Fibroblast of lung (primary cell): Measurements from ENCODE around the gene PFKP. TPM values are rescaled to one million over a fixed set of nuclear protein-coding genes. Genes with fewer than 3 reads are reported as not detected.
A peak's percentile ranks its signal among the peaks of the same experiment; 100 is the strongest.

Source experiments
- DNase-seq, 2 donors: peaks; one replicate each; pipeline versions ENCODE4 v3.0.0 to v3.0.0-alpha.2; 2010; ENCODE audit warnings: low read depth in 2 of 2
- H2AFZ ChIP-seq: 2 replicates; pipeline ENCODE4 v1.5.1; 2012; ENCODE audit warnings: low read length, control low read depth, inconsistent platforms
- H3K27ac ChIP-seq: 2 replicates; pipeline ENCODE4 v1.5.1; 2011; ENCODE audit warnings: low read length, control low read depth; ENCODE audit not compliant: insufficient read depth
- H3K27me3 ChIP-seq: 2 replicates; pipeline ENCODE4 v1.5.1; 2011; ENCODE audit warnings: mild to moderate bottlenecking, low read length; ENCODE audit not compliant: control insufficient read depth, insufficient read depth
- H3K36me3 ChIP-seq: 2 replicates; pipeline ENCODE4 v1.5.1; 2011; ENCODE audit warnings: low read length; ENCODE audit not compliant: control insufficient read depth, insufficient read depth
- H3K4me1 ChIP-seq: 2 replicates; pipeline ENCODE4 v1.5.1; 2011; ENCODE audit warnings: low read length; ENCODE audit not compliant: control insufficient read depth, insufficient read depth; ENCODE audit errors: extremely low read depth
- H3K4me2 ChIP-seq: 2 replicates; pipeline ENCODE4 v1.5.1; 2011; ENCODE audit warnings: low read length, control low read depth; ENCODE audit not compliant: insufficient read depth; ENCODE audit errors: extremely low read depth
- H3K4me3 ChIP-seq, 4 experiments: fragments of 200-600 bp in 1 of 4; sonication (generic) in 1 of 4; replicated peaks in 1 of 4; 2 replicates each; pipeline ENCODE4 v1.5.1; 2011 to 2016; ENCODE audit warnings: low read length in 4 of 4, low read depth in 3 of 4, mild to moderate bottlenecking in 3 of 4, control low read depth in 2 of 4, inconsistent platforms in 1 of 4, mixed read lengths in 1 of 4; ENCODE audit not compliant: insufficient read depth in 1 of 4; ENCODE audit errors: control extremely low read depth in 1 of 4
- H3K79me2 ChIP-seq: 2 replicates; pipeline ENCODE4 v1.5.1; 2012; ENCODE audit warnings: mild to moderate bottlenecking, low read length, inconsistent platforms; ENCODE audit not compliant: control insufficient read depth, insufficient read depth
- H3K9ac ChIP-seq: 2 replicates; pipeline ENCODE4 v1.5.1; 2011; ENCODE audit warnings: mild to moderate bottlenecking, low read length, control low read depth; ENCODE audit not compliant: insufficient read depth
- H3K9me3 ChIP-seq: 2 replicates; pipeline ENCODE4 v1.5.1; 2012; ENCODE audit warnings: low read depth, low read length; ENCODE audit not compliant: control insufficient read depth, insufficient read depth
- H4K20me1 ChIP-seq: 2 replicates; pipeline ENCODE4 v1.5.1; 2011; ENCODE audit warnings: low read length; ENCODE audit not compliant: control insufficient read depth, insufficient read depth; ENCODE audit errors: extremely low read depth
- EZH2 ChIP-seq: IDR thresholded peaks from 2 replicates; pipeline ENCODE4 v1.5.1; 2012; ENCODE audit warnings: low read length, control low read depth, mild to moderate bottlenecking; ENCODE audit errors: missing control alignments
- polyA minus RNA-seq: library from RNA; depleted of rRNA, polyadenylated mRNA; stranded (reverse); fragments of >200 nt; gene quantifications from 2 replicates; pipeline ENCODE4 v1.2.3, GENCODE V29; 2011; ENCODE audit warnings: low replicate concordance
- polyA plus RNA-seq, 2 donors: library from polyadenylated mRNA; depleted of rRNA in 1 of 2; stranded (reverse) in 1 of 2; unstranded in 1 of 2; fragments of >200 nt; gene quantifications; 2 replicates each; pipeline ENCODE4 v1.2.1, GENCODE V29; 2011 to 2012; ENCODE audit warnings: missing spikeins in 1 of 2
- total RNA-seq: library from RNA; depleted of rRNA; stranded (reverse); fragments of >200 nt; gene quantifications from 2 replicates; pipeline ENCODE4 v1.2.1, GENCODE V29; 2014
- TF ChIP-seq, protein P1 (sequence below), 2 donors: IDR thresholded peaks in 1 of 2; conservative IDR thresholded peaks in 1 of 2; 1 replicate in 1 of 2; 2 replicates in 1 of 2; pipeline ENCODE4 v1.5.1; 2011 to 2012; ENCODE audit warnings: low read length in 2 of 2, control low read depth in 1 of 2, inconsistent platforms in 1 of 2, low read depth in 1 of 2, mild to moderate bottlenecking in 1 of 2

PFKP gene
- total RNA-seq (79.1 and 90.3 TPM in 2 replicates), polyA plus RNA-seq (74.3 and 79.0 TPM in 2 replicates), polyA minus RNA-seq (103 and 104 TPM in 2 replicates)
- polyA plus RNA-seq (2012), result 149 and 151 TPM in 2 replicates

DNA sequence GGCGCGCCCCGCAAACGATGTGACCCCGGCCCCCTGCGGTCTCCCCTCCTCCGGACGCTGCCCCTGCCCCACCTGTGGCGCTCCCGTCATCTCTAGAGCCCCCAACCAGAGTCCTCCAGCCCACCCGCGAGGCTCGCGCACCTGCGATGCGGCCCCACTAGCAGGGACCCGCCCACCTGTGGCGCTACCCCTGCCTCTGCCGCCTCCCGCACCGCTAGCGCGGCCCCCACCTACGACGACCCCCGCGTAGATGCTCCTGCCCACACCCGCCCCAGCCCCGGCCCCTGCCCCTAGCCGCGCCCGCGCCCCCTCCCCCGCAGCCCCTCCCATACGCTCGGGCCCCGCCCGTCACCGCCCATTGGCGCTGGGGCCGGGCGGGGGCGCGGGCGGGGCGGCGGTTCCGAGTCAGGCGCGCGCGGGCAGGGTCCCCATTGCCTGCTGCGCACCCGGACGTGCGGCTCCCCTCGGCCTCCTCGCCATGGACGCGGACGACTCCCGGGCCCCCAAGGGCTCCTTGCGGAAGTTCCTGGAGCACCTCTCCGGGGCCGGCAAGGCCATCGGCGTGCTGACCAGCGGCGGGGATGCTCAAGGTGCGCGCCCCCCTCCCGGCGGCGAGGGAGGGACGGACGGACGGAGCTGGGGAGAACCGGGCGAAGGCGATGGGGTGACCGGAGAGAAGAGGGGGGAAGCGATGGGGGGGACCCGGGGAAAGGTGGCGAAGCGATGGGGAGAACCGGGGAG, at the start of gene PFKP:
TSS of gene PFKP (plus strand) at position 431 of the 741 bp plus-strand sequence. CDS start at position 479, 48 bp downstream.
- peak within 1 kb of the TSS; percentile 72 to 92 (median 80) for H3K4me3 ChIP-seq
- peaks cover 12% of the 10 kb centered on the region for H3K4me1 ChIP-seq
- TF ChIP-seq, protein P1, sequence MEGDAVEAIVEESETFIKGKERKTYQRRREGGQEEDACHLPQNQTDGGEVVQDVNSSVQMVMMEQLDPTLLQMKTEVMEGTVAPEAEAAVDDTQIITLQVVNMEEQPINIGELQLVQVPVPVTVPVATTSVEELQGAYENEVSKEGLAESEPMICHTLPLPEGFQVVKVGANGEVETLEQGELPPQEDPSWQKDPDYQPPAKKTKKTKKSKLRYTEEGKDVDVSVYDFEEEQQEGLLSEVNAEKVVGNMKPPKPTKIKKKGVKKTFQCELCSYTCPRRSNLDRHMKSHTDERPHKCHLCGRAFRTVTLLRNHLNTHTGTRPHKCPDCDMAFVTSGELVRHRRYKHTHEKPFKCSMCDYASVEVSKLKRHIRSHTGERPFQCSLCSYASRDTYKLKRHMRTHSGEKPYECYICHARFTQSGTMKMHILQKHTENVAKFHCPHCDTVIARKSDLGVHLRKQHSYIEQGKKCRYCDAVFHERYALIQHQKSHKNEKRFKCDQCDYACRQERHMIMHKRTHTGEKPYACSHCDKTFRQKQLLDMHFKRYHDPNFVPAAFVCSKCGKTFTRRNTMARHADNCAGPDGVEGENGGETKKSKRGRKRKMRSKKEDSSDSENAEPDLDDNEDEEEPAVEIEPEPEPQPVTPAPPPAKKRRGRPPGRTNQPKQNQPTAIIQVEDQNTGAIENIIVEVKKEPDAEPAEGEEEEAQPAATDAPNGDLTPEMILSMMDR (conservative IDR thresholded peaks at IDR 0.05 in 1 of 2, IDR thresholded peaks at IDR 0.05 in 1 of 2; ENCODE audit: low read depth in 1 of 2, low read length in 2 of 2), result no peak
- no peak for TF ChIP-seq EZH2
- H3K79me2 ChIP-seq, result peaks cover 43% of the 10 kb centered on the region
- H3K9me3 ChIP-seq, result no peaks in the 10 kb centered on the region
- peaks cover 2% of the 10 kb centered on the region for H3K27me3 ChIP-seq
- no peaks in the 10 kb centered on the region for H4K20me1 ChIP-seq
- peak in 1 of 2 donors; percentile 23 for DNase-seq
- peaks cover 5% of the 10 kb centered on the region for H3K36me3 ChIP-seq
- peak within 1 kb of the TSS; percentile 78 for H3K4me2 ChIP-seq
- peak within 1 kb of the TSS; percentile 63 for H3K9ac ChIP-seq
- H3K27ac ChIP-seq, result peak within 1 kb of the TSS; percentile 77
- peak within 1 kb of the TSS; percentile 53 for H2AFZ ChIP-seq

DNA sequence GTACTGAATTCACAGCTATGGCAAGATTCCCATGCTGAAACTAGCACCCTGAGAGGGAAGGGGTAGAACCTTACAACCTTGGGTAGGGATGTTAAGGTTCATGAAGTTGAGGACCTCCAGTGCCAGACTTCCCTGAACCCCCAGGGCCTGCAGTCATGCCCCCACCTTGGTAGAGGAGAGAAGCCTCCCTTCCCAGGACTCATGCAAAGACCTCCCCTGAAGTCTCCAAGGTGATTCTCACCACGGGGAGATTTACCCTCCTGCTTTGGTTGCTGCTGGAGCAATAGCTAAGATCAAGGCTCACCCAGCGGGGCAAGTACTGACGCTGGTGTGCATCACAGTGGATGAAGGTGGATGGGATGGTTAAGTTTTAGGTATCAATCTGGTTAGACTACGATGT, 49.1 kb upstream of the PFKP start:
- Histone ChIP-seq H3K4me3 (no peak overlapping the region), H3K9ac (no peak overlapping the region), H4K20me1 (no peaks in the 10 kb centered on the region), H3K36me3 (no peaks in the 10 kb centered on the region), H3K4me1 (no peaks in the 10 kb centered on the region), H3K27me3 (no peaks in the 10 kb centered on the region), H3K9me3 (no peaks in the 10 kb centered on the region), H2AFZ (no peak overlapping the region), H3K27ac (no peak overlapping the region), H3K4me2 (no peak overlapping the region), H3K79me2 (no peaks in the 10 kb centered on the region)
- no peak for TF ChIP-seq EZH2
- TF ChIP-seq, protein P1 (conservative IDR thresholded peaks at IDR 0.05 in 1 of 2, IDR thresholded peaks at IDR 0.05 in 1 of 2; ENCODE audit: low read depth in 1 of 2, low read length in 2 of 2), result no peak
- DNase-seq, result no peak

DNA sequence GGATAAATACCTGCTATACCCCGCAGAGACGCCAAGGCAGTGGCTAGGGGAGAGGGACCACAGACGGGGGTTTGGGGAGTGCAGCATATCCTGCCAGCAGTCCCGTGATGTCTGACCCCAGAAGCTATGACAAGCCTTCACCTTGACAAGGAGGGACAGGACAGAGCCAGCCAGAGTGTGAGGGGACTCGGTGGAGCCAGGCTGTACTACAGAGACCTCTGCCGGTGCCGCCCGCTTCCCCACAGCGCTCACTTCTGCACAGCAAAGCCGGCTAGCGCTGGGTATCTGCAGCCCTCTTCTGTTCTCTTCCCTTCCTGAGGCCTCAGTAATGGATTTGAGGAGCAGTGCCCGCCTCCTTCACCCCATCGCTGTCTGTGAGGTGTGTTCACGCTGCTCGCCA, 47.0 kb upstream of the PFKP start:
- H3K36me3 ChIP-seq, result no peaks in the 10 kb centered on the region
- no peak overlapping the region for H2AFZ ChIP-seq
- no peaks in the 10 kb centered on the region for H3K4me1 ChIP-seq
- no peak overlapping the region for H3K4me3 ChIP-seq
- no peak overlapping the region for H3K4me2 ChIP-seq
- no peaks in the 10 kb centered on the region for H3K27me3 ChIP-seq
- H3K27ac ChIP-seq, result no peak overlapping the region
- no peak for TF ChIP-seq EZH2
- TF ChIP-seq, protein P1 (conservative IDR thresholded peaks at IDR 0.05 in 1 of 2, IDR thresholded peaks at IDR 0.05 in 1 of 2; ENCODE audit: low read depth in 1 of 2, low read length in 2 of 2), result no peak
- DNase-seq, result no peak
- no peaks in the 10 kb centered on the region for H3K79me2 ChIP-seq
- no peaks in the 10 kb centered on the region for H3K9me3 ChIP-seq
- H4K20me1 ChIP-seq, result no peaks in the 10 kb centered on the region
- H3K9ac ChIP-seq, result no peak overlapping the region
